Stimulated activated CD8-positive, alpha-beta memory T cell treated with anti-CD3 and anti-CD28 coated beads, Interleukin-7, amount 100 ng/mL, for 24 hours (primary cell): ENCODE results near the gene CD247.

Experiments used
- DNase-seq: peaks from one replicate; pipeline ENCODE4 v3.0.0-alpha.2; 2020; ENCODE audit warnings: low read depth

The CD247 gene

DNA sequence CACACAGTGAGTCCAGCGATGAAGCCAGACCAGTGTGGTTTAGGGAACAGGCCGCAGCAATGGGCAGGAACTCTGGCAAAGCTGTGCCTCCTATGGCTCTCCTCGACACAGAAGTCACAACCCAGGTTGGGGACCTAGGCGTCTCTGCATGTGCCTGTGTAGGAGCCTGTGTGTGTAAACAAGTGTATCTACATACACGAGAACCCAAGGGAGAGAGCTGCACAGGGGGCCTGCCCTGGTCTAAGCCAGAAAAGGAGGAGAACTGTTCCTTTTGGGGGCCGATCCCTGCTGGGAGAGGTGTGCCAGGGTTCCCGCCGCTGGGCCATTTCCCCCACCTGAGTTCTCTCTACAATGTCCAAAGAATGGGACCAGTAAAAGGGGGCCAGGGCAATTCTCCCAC, 56.0 kb downstream of the CD247 start:
- no peak for DNase-seq

DNA sequence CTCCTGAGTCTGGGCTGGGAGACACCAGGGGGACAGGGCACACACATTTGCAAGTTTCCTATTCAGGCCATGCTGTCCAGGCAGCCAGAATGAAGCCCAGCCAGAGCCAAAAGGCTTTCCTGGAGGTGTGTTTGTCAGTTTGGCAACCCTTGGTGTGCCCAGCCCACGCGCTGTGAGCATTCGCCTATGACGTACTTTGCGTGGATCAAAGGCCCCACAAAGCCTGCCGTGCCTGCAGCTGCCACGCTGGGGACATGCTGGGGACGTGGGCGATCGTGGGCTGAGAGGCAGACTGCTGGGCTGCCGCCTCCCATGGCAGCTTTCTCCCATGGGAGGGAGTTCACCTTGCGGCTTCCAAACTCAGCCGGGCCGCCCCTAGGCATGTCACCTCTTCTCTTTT, 57.5 kb downstream of the CD247 start:
- no peak for DNase-seq

DNA sequence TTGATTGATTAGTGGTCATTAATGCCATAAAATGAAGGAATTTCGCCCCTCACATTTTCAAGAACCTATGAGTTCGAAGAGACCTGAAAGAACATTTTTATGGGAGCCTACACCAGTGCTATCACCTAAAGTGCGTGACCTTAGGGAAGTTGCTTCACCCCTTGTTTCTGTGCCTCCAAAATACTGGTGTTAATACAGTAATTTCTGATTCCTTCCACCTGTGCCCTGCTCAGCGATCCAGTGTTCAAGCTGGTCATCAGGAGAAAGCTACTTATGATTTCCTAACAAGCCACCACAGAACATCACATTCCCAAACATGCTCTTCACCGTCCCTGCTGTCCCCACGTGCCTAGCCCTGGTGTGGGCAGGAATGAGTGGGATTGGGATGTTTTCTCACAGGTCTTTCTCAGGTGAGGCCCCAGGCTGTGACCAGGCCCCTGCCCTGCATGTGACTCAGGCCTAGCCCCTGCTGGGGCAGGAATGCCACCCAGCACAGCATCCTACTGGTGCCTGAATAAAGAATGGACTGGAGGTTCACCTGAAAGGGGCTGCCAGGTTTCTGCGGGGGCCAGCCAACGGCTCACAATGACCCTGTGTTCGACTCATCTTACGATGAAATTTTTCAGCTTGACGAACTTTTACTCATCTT, 60.3 kb downstream of the CD247 start:
- DNase-seq, result no peak

DNA sequence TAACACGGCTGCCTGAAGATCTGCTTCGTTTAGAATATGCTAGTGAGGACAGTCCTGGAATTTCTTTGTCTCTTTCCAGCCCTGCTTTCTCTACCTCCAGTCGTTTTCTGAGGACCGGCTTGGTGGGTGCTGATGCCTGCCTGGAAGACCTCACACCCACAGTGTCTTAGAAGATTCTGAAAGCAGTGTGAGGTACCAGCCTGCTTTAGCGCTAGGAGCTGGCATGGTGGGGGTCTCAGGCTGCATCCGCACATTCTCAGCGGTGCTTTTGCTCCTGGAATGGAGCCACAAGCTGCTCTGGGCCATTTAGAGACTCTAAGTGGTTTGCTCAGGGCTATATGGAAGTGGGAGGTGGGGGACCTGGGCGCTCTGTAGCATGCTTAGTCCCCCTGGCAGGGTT, 61.4 kb downstream of the CD247 start:
- no peak for DNase-seq

DNA sequence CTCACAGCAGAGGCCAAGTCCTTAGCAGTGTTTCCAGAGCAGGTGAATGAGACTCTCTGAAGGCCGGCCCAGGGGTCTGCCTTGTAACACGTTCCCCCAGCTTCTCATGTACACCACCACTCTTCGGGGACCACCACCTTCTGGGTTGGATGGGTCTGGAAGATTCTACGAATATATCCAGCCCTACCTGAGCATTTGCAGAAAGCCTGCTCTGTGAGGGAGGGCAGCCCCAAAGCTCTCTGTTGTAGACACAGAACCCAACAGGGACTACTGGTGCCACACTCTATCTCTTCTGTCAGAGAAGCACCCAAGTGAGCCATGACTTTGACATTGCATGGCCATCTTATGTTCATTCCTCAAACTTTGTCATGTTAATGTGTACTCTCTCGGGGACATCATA, 61.8 kb downstream of the CD247 start:
- no peak for DNase-seq

DNA sequence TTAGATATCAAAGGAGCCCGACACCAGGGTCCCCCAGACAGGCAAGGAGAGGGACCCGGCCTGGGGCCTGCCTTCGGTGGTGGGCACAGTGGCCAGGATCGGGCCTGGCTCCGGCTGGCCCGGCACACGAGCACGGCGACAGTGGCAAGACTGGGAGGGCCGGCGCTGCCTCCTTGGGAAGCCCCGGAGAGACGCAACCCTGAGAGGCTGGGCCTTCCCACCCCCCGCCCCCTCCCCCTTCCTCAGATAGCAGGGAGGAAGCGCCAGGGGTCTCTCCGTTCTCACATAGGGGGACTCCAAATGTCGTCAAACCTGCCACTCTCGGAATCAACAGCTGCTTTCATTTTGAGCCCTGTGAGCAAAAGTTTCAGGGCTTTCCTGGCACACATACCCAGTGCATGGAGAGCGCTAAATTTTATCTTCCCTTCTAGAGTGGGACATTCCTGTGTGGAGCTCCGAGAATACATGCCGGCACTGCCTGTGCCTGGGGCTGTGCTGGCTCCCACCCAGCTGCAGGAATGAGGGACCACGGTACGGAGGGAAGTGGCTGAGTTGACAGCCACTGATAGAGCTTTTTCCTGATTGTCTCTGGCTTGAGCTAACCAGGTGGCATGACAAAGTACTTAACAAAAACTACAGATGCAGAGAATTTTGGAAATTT, 62.4 kb downstream of the CD247 start:
- no peak for DNase-seq

DNA sequence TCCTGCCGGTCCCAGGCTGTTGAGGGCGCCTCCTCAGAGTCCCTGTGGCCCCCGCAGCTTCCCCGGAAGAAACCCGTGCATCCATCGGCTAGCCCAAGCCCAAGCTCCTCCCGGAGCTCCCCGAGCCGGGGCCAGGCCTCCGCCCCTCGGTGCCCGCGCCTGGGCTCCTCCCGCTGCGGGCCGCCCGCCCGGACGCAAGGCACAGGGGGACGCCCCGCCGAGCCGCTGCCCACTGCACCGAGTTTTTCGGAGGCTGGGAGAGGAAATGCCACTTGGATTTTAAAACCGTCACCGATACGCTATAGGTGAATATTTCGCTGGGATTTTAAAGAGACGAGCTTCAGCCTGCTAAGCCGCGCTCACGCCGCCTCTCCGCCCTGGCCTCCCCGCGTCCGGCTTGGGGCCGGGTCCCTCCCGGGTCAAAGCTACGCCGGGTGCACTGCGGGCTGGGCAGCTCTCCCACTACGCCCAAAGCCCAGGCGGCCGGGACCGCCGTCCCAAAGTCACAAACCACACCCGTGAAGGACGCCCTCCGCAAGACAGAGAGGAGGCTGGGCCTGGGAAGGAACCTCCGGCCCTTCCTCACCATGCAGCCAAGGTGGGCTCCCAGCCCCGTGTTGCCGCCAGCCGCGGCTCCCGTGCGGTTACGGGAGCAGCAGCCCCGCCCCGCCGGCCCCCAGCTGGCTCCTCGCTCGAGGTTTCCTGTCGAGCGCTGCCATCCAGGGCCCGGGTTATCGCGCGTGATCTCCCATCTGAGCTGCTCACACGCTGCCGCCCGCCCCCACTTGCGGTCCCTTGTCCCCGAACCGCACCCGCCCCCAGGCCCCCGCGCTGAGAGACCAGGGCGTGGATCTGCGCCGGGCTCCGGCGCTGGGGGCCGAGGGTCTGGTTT, 63.2 kb downstream of the CD247 start:
- DNase-seq, result peak; percentile 51

DNA sequence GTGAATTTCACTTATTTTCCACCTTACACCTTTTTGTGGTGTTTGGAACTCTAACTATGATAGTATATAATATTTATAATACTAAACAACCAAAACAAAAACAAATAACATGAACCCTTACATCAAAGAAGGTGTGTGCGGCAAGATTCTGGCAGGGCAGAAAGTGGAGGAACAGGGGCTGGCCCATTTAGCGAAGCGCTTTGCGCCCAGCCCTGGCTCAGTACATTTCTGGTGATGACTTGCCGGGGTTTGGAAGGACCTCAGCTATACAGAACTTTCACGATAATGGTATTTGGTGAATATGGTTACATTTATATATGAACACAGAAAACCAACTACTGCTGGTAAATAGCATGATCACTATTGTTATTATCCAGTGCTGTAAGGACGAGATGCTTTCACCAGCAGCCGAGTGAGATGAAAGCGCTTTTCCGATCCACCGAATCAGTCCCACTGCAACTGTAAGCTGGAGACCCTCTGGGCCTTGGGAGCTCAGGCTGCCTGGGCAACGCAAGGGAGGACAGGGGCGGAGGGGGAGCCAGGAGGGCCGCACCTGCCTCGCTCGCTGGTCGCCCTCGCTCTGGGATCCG, 63.9 kb downstream of the CD247 start:
- no peak for DNase-seq

DNA sequence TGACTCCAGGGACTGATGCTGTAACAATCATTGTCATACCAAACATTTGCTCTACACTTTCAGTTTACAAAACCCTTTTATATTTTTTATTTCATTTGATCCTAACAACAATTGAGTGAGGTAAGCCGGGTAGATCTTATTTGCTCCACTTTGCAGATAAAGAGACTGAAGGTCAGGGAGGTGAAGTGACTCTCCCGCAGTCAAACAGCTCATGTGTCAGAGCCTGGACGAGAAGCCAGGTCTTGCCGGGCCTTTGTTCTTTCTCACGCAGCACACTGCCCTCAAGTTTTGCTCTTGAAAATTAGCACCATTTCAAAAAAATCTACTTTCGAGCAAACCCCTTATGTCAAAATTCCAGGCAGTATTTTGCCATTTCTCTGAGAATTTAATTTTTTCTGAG, 65.2 kb downstream of the CD247 start:
- no peak for DNase-seq

DNA sequence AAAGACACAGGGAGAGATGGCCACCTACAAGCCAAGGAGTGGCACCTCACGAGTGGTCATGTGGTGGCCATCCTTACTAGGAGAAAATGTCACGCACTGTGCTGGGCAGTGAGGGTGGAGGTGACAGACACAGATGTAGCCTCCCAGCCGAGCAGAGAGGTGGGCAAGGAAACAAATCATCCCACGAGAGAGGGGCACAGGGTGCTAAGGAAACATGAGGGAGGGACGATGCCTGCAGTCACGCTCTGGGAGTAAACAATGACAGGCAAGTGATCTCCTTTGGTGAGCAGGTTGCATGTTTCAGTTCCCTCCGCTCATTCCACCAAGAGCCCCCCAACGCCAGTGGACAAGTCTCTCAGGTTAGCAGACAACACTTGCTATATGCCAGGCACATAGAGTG, 65.8 kb downstream of the CD247 start:
- no peak for DNase-seq

DNA sequence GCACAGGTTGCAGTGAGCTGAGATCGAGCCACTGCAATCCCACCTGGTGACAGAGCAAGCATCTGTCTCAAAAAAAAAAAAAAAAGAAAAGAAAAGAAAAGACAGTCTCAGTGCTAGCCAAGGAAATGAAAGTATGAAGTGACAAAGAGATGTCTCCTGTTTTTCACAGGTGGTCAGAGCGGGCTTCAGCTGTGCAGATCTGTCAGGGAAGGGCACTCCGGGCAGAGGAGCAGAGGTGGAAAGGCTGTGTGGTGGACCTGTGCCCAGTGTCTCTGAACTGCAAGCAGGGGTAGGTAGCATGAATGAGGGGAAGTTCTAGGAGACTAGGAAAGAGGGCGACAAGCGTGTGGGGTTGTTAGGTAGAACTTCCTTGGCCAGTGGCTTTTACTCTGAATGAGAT, 67.5 kb downstream of the CD247 start:
- no peak for DNase-seq

DNA sequence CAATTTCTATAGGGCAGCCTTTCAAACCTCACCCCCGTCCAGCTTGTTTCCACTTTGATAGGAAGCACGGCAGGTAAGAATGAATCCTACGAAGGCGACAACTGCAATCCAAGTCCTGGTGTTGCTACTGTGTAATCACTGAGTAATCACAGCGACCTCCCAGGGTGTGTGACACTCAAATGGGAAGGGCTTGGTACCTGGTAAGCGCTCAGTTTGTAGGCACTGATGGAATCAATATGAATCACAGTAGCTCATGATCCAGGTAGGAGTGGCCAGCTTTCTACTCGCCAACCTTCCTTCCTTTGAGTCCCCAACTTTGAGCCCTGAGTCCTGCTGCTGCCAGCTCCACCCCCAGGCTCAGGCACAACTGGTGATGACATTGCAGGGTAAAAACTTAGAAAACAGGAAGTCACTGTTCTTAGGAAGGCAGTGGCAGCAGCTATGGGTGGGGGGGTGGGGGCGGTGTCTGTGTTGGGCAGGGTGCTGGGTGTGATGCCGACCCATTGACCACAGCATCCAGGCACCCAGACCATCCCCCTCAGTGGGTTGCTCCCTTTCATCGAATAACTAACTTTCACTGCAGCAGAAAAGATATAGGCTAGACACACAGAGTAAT, 70.7 kb downstream of the CD247 start:
- DNase-seq, result peak; percentile 33

DNA sequence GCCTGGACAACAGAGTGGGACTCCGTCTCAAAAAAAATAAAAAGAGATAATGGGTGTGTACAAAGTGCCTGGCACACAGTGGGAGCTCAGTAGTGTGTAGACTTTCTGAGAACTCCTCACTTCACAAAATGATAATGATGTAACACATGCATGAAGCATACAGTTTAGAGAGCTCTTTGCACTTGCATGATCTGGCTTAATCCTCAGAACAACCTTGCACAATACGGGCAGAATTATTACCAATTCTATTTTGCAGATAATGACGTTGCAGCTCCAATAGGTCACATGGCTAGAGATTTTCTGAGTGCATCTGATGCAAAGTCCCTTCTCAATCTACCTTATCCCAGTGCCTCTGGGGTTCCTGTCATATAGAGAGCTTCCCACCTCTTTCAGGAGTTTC, 71.4 kb downstream of the CD247 start:
- no peak for DNase-seq

DNA sequence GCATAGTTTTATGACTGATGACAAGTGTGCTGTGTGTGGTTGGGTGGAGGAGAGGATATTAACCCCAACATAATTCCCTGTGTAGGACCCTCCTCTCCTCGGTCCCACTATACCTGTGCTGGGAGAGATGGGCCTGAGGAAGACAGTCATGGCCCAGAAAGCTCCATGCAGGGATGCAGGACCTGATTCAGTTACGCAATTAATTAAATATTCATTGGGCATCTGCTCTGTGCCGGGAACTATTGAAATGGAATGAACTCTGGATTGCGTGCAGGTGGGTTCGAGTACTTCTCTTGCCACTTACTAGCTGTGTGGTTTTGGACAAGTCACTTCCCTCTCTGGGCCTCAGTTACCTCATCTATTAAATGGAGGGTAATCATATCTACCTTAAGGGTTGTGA, 74.6 kb downstream of the CD247 start:
- DNase-seq, result no peak

DNA sequence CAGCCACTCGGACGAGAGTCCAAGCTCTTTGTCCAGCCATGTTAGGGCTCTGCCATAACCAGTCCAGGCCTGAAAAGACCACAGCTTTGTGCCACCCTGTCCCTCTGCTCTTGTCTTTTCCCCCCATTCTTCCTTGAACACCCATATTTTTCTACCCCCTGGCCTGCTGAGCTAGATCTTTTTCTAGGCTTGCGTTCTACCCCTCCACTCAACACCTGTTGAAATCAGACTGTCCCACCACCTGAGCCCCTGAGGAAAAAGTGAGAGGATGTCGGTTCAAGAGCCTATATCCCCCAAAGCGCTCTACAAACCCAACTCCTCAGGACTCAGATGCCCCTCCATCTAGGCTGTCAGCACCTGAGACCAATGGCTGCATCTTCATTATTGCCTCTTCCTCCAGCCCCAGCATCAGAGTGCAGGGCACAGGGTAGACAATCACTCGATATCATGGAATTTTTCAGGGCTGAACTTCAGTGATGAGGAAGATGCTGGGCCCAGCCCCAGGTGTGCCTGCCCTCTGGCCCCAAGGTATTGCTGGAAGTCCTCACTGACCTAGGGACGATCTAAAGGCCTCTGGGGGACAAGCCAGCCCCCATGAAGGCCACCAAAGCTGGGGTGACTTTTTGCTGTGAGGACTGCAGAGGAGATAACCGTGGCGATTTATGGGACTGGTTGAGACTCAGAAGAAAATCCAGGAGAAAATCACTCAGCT, 75.3 kb downstream of the CD247 start:
- no peak for DNase-seq

DNA sequence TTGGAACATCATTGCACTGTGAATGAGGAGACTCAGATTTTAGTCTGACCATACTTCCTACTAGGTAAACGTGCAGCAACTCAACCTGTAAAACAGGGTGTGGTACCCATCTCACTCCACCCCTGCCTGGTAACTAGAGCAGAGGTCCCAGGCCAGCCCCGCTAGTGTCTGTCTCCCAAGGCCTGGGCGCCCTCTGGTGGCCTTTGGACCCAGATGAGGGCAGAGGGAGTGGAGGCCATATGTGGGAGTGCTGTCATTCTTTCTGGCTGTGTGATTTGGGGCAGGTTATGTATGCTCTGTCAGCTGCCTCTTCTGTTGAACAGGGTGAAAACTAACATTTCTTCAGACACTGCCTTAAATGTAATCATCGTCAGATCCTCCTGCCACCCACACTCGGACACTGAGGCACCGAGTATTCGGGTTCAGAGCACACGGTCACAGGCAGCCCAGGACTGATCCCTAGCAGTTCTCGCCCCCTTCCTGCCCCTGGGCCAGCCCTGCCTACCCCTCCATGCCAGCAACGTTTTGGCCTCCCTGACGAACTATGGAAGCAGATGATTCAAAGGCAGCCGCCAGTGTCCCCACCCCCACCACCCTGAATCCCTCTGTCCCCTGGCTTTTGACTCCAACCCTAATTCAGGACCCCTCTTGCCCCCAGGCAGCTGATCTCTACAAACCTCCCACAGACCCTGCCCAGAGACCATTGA, 76.0 kb downstream of the CD247 start:
- DNase-seq, result peak; percentile 74

DNA sequence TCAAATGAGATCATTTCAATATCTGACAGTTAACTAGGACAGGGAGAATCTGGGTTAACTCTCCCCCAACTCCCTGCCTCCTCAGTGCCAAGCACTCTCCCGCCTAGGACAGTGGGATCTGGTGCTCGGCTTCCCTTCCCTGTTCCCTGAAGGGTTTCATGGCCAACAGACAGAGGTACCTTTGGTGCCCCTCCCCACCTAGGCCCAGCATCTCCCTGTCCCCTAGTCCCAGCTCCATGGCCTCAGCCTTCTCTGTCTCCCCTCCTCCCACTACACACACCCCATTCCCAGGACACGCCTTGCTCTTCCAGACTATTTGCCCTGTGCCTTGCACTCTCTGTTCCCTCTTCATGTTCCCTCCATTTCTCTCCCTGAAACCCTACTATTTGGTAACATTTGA, 77.1 kb downstream of the CD247 start:
- DNase-seq, result no peak

DNA sequence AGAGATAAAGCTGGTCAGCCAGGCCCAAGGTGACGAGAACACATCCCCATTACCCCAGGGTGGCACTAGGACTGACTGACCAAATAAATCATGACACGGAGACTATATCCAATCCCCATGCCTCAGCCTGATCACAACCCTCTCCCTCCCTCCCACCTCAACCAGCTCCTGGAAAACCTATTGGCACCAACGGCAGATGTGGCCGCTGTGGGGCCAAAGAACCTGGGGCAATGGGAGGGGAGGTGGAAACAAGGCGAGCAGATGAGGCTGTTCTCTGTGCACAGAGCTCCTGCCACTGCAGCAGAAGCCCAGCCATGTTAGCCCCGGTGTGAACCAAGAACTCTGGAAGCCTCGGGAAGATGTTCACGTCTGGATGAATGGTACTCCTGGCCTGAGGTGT, 77.6 kb downstream of the CD247 start:
- no peak for DNase-seq

DNA sequence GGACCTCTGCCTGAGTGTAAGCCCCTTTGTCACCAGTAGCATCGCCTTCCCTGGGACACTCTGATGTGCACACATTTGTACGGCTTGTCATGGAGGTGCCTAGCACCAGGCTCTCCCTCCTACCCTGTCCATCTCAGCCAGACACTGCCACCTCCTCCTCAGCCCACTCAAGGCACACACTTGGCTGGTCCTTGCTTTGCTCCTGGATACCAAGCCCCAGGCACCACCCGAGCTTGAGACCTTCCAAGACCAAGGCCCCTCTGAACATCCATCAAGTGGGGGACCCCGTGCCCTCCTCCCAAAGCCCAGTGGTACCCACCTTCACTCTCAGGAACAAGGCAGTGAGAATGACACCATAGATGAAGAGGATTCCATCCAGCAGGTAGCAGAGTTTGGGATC, 78.0 kb downstream of the CD247 start:
- DNase-seq, result no peak

DNA sequence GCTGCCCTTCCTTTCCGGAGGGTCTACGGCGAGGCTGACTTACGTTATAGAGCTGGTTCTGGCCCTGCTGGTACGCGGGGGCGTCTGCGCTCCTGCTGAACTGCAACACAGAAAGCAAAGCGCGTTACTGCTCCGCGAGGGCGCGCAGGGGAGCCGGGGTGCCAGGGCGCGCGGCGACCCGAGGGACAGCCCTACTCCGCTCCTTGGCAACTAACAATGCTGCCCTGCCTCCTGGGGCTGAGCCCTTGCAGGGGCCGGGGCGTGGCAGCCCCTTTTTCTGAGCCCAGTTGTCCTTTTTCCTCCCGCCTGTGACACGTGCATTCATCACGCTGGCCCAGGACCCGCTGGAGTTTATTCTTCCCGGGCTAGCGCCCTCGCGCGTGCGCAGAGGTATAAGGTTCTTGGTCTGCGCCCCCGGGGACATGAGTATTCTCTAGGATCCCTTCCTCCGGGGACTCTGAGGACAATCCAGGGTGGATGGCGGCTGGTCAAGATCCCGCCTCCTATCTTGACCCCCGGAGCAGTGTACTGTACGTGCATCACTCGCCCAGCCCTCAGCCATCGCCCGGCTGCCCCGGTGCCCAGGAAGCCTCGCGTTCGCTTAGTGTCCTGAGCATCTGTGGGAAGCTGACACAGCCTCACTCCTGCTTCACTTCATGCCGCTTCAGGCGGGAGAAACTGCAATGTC, 78.9 kb downstream of the CD247 start:
- DNase-seq, result no peak
